ENCODE results near the gene NMUR1.

Gene NMUR1

GRCh38 chr2:231545105-231545902, 15.1 kb upstream of the NMUR1 start:
- in situ Hi-C loops (cut with MboI; ENCODE audit: low pct_unique_long_range_greater_than_20kb, low sequenced_read_pairs, unreplicated experiment), result no loop called here
- TF ChIP-seq CTCF (IDR thresholded peaks at IDR 0.05; ENCODE audit: extremely low read depth, insufficient read depth, missing control alignments), result no peak
- peak; percentile 85 for DNase-seq (ENCODE audit: low spot score)

GRCh38 chr2:231542136-231542535, 11.9 kb upstream of the NMUR1 start:
- no peak for DNase-seq (ENCODE audit: low spot score)
- no peak for TF ChIP-seq CTCF (IDR thresholded peaks at IDR 0.05; ENCODE audit: extremely low read depth, insufficient read depth, missing control alignments)
- in situ Hi-C loops (cut with MboI; ENCODE audit: low pct_unique_long_range_greater_than_20kb, low sequenced_read_pairs, unreplicated experiment), result no loop called here

- peak; percentile 38 for TF ChIP-seq CTCF (IDR thresholded peaks at IDR 0.05; ENCODE audit: extremely low read depth, insufficient read depth, missing control alignments)
- DNase-seq (ENCODE audit: low spot score), result peak; percentile 16
- in situ Hi-C loops (cut with MboI; ENCODE audit: low pct_unique_long_range_greater_than_20kb, low sequenced_read_pairs, unreplicated experiment), result no loop called here
These were observed 11.4 kb upstream of the NMUR1 start for GRCh38 chr2:231541645-231542044.

- DNase-seq (ENCODE audit: low spot score), result no peak
- no peak for TF ChIP-seq CTCF (IDR thresholded peaks at IDR 0.05; ENCODE audit: extremely low read depth, insufficient read depth, missing control alignments)
- in situ Hi-C loops (cut with MboI; ENCODE audit: low pct_unique_long_range_greater_than_20kb, low sequenced_read_pairs, unreplicated experiment), result no loop called here
These were observed 9.7 kb upstream of the NMUR1 start for GRCh38 chr2:231539991-231540390.

- DNase-seq (ENCODE audit: low spot score), result no peak
- in situ Hi-C loops (cut with MboI; ENCODE audit: low pct_unique_long_range_greater_than_20kb, low sequenced_read_pairs, unreplicated experiment), result no loop called here
- TF ChIP-seq CTCF (IDR thresholded peaks at IDR 0.05; ENCODE audit: extremely low read depth, insufficient read depth, missing control alignments), result no peak
These were observed 5.7 kb upstream of the NMUR1 start for GRCh38 chr2:231535961-231536360.

DNA sequence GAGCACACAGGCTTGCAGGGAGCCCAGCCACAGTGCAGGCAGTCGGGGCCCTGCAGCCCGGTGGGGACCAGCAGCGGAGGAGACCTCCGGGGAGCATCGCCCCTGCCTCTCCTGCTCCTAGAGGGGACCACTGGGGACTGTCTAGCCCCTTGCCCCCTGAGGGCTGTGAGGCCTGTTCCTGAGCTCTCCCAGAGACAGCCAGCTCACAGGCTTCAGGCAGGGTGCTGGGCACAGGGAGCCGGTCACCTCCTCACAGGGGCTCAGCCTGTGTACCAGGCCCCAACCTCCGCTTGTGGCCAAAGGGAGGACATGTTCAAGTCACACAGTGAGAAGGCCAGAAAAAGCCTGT, 3.5 kb upstream of the NMUR1 start:
- in situ Hi-C loops (cut with MboI; ENCODE audit: low pct_unique_long_range_greater_than_20kb, low sequenced_read_pairs, unreplicated experiment), result no loop called here
- DNase-seq (ENCODE audit: low spot score), result no peak
- TF ChIP-seq CTCF (IDR thresholded peaks at IDR 0.05; ENCODE audit: extremely low read depth, insufficient read depth, missing control alignments), result no peak

Data from GM13977 (cell line).